DOHH2 (cell line): ENCODE results near the gene POLG.

Source experiments
- EZH2phosphoT487 ChIP-seq: fragments of 200-600 bp; sonication (generic); IDR thresholded peaks from 2 replicates; pipeline ENCODE4 v1.6.1; 2017; ENCODE audit warnings: borderline replicate concordance, mild to moderate bottlenecking, antibody characterized with exemption, low read length, moderate library complexity, mixed read lengths
- TF ChIP-seq, protein P1 (sequence below): fragments of 200-600 bp; sonication (generic); IDR thresholded peaks from one replicate; pipeline ENCODE4 v1.5.1; 2014; ENCODE audit warnings: antibody characterized with exemption, mild to moderate bottlenecking, low read depth, low read length; ENCODE audit not compliant: poor library complexity, severe bottlenecking

DNA sequence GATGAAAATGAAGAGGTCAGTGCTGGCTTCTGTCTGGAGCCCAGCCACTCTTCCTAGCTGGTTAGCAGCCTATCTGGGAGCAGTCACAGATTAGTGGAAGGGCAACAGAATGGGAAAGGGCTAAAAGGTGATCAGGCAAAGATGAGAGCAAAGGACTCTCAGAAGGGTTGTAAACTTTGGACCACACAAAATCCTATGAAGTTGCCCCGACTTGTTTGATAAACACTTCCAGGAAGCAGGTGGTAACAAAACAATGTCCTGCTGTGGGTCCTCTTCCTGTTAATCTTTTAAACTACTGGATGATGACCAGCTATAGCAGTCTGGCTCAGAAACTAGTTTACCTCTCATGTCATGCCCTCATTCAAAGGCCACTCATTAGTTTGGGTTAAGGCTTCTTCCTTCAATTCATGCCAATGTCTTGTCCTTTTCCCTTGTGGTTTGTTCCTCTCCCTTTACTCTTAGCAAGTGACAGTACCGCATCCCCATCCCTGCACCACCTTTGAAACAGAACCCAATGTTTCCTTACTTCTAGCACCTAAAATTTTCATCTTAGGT, 19.2 kb downstream of the POLG start:
- TF ChIP-seq, protein P1, sequence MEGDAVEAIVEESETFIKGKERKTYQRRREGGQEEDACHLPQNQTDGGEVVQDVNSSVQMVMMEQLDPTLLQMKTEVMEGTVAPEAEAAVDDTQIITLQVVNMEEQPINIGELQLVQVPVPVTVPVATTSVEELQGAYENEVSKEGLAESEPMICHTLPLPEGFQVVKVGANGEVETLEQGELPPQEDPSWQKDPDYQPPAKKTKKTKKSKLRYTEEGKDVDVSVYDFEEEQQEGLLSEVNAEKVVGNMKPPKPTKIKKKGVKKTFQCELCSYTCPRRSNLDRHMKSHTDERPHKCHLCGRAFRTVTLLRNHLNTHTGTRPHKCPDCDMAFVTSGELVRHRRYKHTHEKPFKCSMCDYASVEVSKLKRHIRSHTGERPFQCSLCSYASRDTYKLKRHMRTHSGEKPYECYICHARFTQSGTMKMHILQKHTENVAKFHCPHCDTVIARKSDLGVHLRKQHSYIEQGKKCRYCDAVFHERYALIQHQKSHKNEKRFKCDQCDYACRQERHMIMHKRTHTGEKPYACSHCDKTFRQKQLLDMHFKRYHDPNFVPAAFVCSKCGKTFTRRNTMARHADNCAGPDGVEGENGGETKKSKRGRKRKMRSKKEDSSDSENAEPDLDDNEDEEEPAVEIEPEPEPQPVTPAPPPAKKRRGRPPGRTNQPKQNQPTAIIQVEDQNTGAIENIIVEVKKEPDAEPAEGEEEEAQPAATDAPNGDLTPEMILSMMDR: no peak
- no peak for TF ChIP-seq EZH2phosphoT487
